ENCODE measurements around the gene ZNF12.
A peak's percentile ranks its signal among the peaks of the same experiment; 100 is the strongest.
"Not testable (repeated sequence)": the region's sequence is repeated elsewhere in the genome, so short reads cannot be mapped to it uniquely, and the experiment has no call there.

ZNF12 gene

GRCh38 chr7:6706666-6707407 is at the start of gene ZNF12:
Gene ZNF12 (minus strand): TSS chr7:6706947. CDS start chr7:6705173, 1,774 bp downstream.
- peak; percentile 98 for DNase-seq

DNA sequence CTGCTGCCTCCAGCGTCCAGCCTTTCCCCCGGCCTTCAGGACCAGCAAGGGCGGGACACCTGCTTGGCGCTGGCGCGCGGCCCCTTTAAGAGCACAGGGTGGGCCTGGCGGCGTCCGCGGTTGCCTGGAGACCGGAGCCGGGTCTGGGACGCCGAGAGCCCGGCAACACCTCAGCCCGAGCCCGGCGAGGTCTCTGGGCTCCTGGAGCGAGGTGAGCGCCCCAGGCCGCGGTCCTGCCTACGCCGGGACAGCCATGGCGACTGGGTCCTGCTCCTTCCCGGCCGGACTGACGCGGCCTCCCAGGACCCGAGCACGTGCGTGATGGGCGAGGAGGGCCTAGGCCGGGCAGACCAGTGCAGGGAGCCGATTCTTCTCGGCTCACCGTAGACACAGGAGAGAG is 47.2 kb upstream of the ZNF12 start, which contains the start of gene RSPH10B2:
Gene RSPH10B2, plus strand, starts transcription at position 140 of the 400 bp plus-strand sequence. CDS start 3,575 bp downstream, outside the sequence.
- DNase-seq = peak; percentile 58

- not testable (repeated sequence) for DNase-seq
These were observed 43.4 kb upstream of the ZNF12 start for GRCh38 chr7:6750173-6750572.

DNA sequence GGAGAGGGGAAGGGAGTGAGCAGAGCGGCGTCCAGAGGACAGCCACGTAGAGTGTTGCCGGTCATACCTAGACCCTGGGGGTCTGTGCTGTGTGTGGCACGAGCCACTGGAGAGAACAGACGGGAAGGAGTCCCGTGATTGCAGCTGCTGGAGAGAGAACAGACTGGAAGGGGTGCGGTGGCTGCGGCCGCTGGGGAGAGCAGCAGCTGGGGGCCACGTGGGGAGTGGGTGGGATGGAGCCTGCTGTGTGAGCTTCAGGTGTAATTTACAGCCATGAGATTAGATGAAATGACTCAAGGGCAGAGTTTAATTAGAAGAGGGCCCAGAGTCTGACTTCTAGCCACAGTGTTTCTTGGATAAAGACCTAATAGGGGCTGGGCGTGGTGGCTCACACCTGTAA is 42.6 kb upstream of the ZNF12 start:
- DNase-seq = not testable (repeated sequence)

DNA sequence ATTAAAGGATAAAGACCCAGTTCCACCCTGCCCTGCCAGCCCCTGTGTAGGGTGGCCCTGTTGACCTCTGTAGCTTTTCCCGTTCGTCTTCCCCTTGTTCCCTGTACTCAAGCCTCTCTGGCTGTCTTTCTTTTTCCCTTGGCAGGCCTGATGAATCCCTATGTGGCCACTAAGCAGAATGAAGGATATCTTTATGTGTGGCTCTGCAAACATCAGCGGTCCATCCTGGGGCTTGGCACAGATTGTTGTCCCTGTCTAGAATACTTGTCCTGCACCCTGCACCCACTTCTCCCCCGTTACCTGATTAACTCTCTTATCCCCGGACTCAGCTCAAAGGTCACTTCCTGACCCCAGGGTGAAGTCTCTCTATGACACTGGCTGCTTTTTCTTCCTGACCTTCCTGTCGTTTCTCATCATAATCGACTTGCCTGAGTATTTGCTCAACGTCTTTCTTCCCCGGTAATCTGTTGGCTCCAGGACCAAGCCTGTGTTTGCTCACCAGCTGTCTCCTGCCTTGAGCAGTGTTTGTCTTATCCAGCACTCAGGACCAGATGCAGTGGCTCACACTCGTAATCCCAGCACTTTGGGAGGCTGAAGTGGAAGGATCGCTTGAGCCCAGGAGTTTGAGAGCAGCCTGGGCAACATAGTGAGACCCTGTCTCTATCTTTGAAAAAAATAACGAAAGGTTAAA is 37.8 kb upstream of the ZNF12 start:
- DNase-seq = not testable (repeated sequence)

GRCh38 chr7:6738415-6738814 is 31.7 kb upstream of the ZNF12 start:
- DNase-seq = not testable (repeated sequence)

- DNase-seq = no peak
These were observed 23.5 kb upstream of the ZNF12 start for GRCh38 chr7:6730343-6730633.

DNA sequence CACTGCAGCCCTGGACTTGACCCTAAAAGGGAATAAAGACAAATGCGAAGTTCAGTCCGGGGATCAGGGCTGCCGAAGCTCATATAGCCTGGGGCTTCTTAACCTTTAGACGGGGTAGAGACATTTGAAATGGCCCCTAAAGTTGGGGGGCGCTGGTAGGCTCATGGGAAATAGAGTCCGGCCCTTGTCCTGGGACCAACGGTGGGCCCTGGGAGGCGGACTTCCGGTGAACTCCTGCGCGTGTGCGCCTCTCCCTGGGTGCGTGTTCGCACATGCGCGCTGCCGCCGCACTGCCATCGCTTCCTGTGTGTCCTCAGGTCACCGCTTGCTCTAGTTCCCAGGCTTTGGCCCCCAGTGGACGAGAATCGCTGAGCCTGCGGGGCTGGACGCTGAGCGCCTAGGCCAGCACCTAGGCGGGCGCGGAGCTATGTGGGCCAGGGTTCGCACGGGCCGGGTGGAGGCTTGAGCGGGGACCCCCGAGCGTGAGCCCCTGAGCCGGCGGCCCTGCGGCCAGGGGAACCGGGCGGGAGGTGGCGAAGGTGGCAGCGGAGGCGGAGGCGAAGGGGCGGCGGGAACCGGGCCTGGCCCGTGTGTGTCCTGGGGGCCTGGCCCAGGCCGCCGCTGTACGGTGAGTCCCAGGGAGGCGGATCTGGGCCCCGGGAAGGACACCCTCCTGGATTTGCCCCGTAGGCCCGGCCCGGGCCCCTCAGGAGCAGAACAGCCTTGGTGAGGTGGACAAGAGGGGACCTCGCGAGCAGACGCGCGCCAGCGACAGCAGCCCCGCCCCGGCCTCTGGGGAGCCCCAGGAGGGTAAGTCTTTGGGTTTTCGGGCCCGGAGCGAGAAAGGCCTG is 23.0 kb upstream of the ZNF12 start:
- peak; percentile 93 for DNase-seq

- DNase-seq = peak; percentile 58
These were observed 22.2 kb upstream of the ZNF12 start for GRCh38 chr7:6728893-6729491.

DNA sequence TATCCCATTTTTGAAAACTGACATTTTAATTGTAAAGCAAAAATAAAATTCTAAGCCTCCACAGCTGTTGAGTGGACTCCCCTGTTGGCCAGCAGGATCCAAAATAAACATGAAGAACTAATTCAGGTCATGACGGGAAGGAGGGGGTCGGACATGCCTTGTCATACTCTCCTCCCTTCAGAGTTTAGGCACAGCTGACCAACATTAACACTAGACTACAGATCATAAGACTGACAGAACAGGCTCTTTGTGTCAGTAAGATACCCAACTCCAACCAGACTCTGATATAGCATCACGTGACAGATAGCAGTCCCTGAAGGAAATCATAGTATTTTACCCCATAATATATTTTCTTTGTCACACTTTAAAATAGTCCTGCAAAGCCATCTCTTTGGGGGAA is 20.9 kb upstream of the ZNF12 start:
- no peak for DNase-seq

DNA sequence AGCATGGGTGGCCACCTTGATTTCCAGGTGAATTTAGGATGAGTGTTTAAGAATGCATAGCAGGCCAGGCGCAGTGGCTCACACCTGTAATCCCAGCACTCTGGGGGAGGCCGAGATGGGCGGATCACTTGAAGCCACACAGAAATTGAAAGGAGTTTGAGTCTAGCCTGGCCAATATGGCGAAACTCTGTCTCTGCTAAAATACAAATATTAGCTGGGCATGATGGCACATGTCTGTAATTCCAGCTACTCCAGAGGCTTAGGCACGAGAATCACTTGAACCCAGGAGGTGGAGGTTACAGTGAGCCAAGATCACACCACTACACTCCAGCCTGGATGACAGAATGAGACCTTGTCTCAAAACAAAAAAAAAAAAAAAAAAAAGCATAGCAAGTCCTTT is 19.6 kb upstream of the ZNF12 start:
- not testable (repeated sequence) for DNase-seq

- DNase-seq = no peak
These were observed 18.3 kb upstream of the ZNF12 start for GRCh38 chr7:6725003-6725402.

- not testable (repeated sequence) for DNase-seq
These were observed 17.6 kb upstream of the ZNF12 start for GRCh38 chr7:6724351-6724750.

DNA sequence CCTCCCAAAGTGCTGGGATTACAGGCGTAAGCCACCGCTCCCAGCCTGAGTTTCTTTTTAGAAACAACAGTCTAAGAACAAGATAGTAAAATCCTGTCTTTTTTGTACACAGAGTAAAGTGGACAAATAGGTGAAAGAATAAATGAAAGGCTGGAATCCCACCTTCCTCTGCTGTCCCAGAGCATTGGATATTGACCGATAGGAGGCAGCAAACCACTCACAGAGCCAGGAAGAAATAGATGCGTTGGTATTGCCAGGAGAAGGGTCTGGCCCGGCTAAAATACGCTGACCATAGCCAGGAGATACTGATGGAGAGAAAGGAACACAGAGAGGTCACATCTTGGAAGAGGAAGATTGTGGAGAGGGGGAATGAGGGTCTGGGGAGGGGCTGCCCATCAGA is 11.4 kb upstream of the ZNF12 start:
- DNase-seq = no peak

DNA sequence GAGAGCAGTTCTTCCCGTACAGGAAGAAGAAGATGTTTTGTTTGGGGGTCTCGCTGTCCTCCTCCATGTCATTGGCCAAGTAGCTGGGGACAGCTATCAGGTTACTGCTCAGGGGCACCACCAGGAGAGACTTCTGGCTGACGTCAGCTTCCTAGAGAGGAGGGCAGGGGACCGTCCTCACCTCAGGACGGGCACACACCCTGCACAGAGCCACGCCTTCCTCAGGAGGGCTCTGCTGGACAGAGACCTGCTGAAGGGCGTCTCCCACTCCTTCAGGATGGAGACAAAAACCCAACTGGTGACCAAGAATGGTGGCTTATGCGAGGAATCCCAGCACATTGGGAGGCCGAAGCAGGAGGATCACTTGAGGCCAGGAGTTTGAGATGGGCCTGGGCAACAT is 9.2 kb upstream of the ZNF12 start:
- not testable (repeated sequence) for DNase-seq

DNA sequence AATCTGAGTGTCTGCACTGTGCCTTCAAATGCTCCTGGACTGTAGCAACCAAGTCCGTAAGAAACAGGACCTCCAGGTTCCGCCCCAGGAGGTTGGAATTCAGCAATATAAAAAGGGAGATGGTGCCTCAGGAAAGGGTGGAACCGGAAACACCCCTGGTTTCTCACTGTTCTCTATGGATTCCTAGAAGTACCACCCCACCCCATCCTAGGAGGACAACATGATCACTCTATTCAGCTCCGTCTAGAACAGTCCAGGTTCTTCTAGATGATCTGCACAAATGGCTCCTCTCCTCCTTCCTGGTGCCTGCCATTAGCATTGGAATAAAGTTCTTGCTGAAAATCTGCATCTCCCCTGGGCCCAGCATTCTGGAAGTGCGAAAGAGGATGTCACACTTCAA is 7.6 kb upstream of the ZNF12 start:
- no peak for DNase-seq

DNA sequence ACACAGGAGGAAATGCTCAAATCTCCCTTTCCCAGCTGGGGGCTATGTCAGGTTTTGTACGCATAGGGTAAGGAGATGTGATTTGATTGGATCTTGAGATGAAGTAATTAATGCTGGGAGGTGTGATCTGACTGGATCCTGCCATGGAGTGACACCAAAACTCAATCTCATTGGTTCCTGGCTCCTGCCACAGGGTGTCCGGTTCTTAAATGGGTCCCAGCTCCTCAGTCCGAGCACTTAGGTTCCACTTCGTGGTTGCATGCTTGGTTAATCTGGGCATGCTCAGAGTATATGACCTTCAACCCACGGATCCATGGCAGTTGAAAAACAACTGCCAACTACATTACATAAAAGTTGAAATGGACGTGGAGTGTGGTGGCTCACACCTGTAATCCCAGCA is 3.1 kb upstream of the ZNF12 start:
- DNase-seq = peak; percentile 52

DNA sequence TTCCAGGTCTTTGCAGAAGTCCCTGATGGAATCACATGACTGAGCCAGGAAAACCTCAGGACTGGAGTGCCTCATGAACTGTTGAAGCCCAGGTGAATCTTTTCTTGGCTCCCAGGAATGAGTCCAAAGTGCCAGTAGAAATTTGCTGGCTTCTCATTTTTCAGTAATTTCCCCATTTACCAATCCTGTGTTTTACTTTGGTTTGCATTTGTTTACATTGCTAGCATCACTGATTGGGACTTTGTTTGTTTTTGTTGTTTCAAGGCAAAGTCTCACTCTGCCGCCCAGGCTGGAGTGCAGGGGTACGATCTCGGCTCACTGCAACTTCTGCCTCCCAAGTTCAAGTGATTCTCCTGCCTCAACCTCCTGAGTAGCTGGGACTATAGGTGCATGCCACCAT is 1.6 kb upstream of the ZNF12 start:
- peak; percentile 26 for DNase-seq

DNA sequence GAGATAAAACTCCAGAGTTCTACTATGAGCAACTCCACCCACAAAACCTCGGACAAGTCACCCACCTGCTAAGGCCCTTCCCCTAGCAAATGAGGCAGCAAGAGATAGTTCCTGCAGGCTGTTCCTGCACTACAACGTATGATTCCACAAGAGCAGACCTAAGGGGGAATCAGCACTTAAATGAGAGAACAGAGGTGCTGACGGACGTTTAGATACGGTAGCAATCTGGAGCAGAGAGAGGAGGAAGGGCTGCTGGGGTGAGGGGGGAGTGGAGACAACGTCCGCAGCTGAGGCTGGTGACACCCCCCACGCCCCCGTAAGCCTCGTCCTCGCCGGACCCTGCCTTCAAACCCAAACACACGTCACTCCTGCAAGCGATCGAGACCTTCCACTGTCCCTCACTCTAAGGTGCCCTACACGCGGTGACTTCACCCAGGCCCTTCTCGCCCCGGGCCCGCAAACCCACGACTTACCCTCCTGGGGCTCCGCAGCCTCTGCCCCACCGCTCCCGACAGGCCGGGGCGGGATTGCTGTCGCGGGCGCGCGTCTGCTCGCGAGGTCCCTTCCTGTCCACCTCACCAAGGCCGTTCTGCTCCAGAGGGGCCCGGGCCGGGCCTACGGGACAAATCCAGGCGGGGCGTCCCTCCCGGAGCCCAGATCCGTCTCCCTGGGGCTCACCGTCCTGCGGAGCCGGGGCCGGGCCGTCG is 635 bp downstream of the ZNF12 start:
- DNase-seq = no peak

DNA sequence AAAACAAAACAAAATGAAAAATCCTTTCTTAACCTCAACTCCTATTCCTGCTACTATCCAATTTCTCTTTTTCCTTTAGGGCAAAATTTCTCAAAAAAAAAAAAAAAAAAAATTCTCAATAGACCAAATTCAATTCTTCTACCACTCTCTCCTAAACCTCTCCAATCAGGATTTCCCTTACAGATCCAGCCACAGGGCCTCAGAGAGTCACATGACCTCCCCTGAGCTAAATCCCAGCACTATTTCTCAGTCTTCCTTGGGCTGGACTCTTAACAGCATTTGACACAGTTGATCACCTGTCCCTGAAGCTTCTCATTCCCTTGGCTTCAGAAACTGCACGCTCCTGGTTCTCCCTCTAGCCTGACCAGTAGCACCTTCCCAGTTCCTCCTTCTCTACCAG is 4.9 kb downstream of the ZNF12 start:
- DNase-seq = peak; percentile 32

DNA sequence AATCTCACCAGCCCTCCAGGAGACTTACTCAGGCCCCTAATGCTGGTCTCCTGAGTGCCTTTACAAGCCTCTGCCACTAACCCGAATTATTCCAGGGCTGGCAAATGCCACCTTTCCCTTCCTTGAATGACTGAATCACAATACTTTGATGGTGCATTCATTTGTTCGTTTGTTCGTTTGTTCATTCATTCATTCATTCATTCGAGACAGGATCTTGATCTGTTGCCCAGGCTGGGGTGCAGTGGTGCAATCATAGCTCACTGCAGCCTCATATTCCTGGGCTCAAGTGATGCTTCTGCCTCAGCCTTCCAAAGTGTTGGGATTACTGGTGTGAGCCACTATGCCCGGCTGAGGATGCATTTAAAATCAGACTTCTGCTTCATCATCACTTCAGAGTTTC is 6.0 kb downstream of the ZNF12 start:
- DNase-seq = no peak

DNA sequence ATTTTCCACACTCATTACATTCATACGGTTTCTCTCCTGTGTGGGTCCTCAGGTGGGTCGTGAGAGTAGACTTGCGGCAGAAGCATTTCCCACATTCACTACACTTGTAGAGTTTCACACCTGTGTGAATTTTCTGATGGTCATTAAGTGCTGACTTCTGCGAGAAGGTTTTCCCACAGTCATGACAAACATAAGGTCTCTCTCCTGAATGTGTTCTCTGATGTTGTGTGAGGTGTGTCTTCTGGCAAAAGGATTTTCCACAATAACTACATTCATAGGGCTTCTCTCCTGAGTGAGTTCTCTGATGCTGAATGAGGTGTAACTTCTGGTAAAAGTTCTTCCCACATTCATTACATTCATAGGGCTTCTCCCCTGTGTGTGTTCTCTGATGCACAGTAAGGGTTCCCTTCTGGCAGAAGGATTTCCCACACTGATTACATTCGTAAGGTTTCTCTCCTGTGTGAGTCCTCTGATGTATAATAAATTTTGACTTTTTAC is 15.1 kb downstream of the ZNF12 start:
- DNase-seq = no peak

Measured in activated CD8-positive, alpha-beta memory T cell treated with anti-CD3 and anti-CD28 coated beads for 24 hours (primary cell).